Lower leg skin (tissue), 3 donors: ENCODE data around the gene FAM124A.

Experiments used
- CTCF ChIP-seq, 3 donors: fragments of 450-650 bp; IDR thresholded peaks; one replicate each; pipeline ENCODE4 v1.5.1; 2016; ENCODE audit warnings: antibody characterized with exemption in 3 of 3, mild to moderate bottlenecking in 3 of 3, moderate library complexity in 2 of 3
- POLR2A ChIP-seq, 2 donors: fragments of 450-650 bp; IDR thresholded peaks; one replicate each; pipeline ENCODE4 v1.6.1; 2016 to 2017; ENCODE audit warnings: antibody characterized with exemption in 2 of 2, mild to moderate bottlenecking in 1 of 2, moderate library complexity in 1 of 2

DNA sequence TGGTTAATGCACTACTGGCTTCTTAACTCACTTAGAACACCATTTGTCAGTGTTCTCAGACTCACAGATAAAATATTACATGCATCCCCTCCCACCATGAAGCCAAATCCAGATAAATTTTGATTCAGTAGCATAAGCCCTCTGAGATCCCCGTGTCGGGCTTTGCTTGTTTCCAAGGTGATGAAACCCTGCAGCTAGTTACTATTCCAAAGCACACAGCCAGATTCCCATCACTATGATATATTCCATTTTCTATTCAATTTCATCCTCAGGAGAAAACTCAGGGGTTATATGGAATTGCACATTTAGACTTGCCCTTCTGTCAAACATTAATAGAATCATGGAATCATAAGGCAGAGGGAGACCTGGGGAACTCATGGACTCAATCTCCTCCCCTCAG lies 9.4 kb upstream of the FAM124A start:
- no peak for TF ChIP-seq CTCF (IDR thresholded peaks at IDR 0.05)
- no peak for TF ChIP-seq POLR2A (IDR thresholded peaks at IDR 0.05)
